Measurements from ENCODE around the gene LIF. TPM values are rescaled to one million over a fixed set of nuclear protein-coding genes. Genes with fewer than 3 reads are reported as not detected.

Gene LIF
- total RNA-seq, 5 donors from 2014 or later (not counting 1 experiment from before 2014, with no cell fraction given) = 0.26 to 3.3 (median 1.4) TPM

- peaks cover 4 to 18% of the 10 kb centered on the region in 2 experiments for H3K4me1 ChIP-seq (ENCODE audit: control insufficient read depth in 1 of 2, extremely low read depth in 1 of 2, insufficient read depth in 2 of 2, low read length in 2 of 2)
- CTCF ChIA-PET = no interaction called here
- no peak overlapping the region for H3K4me3 Mint-ChIP-seq
- H3K27ac ChIP-seq (ENCODE audit: low read length) = no peak overlapping the region
- H3K36me3 ChIP-seq (ENCODE audit: control insufficient read depth in 2 of 2, extremely low read depth in 1 of 2, insufficient read depth in 1 of 2, low read length in 1 of 2) = no peaks in the 10 kb centered on the region
- ATAC-seq (replicated peaks in 1 of 4) (no peak), DNase-seq (no peak)
- no CpG with 5 or more reads among the region's 1 CpG for WGBS (ENCODE audit: insufficient coverage)
- no peak overlapping the region for H3K4me3 ChIP-seq (ENCODE audit: control insufficient read depth in 1 of 2, extremely low read depth in 1 of 2, low read length in 1 of 2)
- H3K9me3 ChIP-seq = no peaks in the 10 kb centered on the region
- no peaks in the 10 kb centered on the region for H3K27me3 Mint-ChIP-seq
- H3K4me1 Mint-ChIP-seq = peaks cover 36 to 71% (median 52%) of the 10 kb centered on the region in 3 donors
- POLR2A ChIA-PET = no interaction called here
- no peaks in the 10 kb centered on the region for H3K9me3 Mint-ChIP-seq
- H3K27me3 ChIP-seq (replicated peaks in 1 of 2; ENCODE audit: control insufficient read depth in 2 of 2, extremely low read depth in 1 of 2, insufficient read depth in 2 of 2, low read length in 1 of 2) = peaks cover 0 to 3% of the 10 kb centered on the region in 2 experiments
- H3K36me3 Mint-ChIP-seq = no peaks in the 10 kb centered on the region
- H3K27ac Mint-ChIP-seq = no peak overlapping the region
Measured at GRCh38 chr22:30190574-30190973, 56.0 kb downstream of the LIF start.

Other genes with a start within 250 kb of the LIF start
- gene HORMAD2, start 166.3 kb downstream of the LIF start, total RNA-seq = not detected
- gene OSM, start 20.1 kb upstream of the LIF start, total RNA-seq = 10 to 100 TPM in 2 of 5 donors, 1 to 10 TPM in 3; 5.9 to 16.5 (median 7.4) TPM
- gene CASTOR1, start 42.7 kb upstream of the LIF start, total RNA-seq = 10 to 100 TPM; 12.8 to 21.9 (median 16.1) TPM
- gene TBC1D10A, start 80.2 kb upstream of the LIF start, total RNA-seq = 10 to 100 TPM; 56.2 to 84.3 (median 82.3) TPM
- gene SF3A1, start 110.1 kb upstream of the LIF start, total RNA-seq = 100 to 1,000 TPM; 272 to 323 (median 292) TPM
- 10 to 100 TPM in 1 of 5 donors, 1 to 10 TPM in 4; 4.6 to 10.9 (median 5.1) TPM for gene CCDC157, start 110.2 kb upstream of the LIF start, total RNA-seq
- gene RNF215, start 140.7 kb upstream of the LIF start, total RNA-seq = 1 to 10 TPM; 6.2 to 8.4 (median 6.3) TPM
- gene SEC14L2, start 150.3 kb upstream of the LIF start, total RNA-seq = 10 to 100 TPM; 10.9 to 87.9 (median 15.8) TPM
- 10 to 100 TPM; 22.7 to 59.2 (median 29.4) TPM for gene MTFP1, start 179.0 kb upstream of the LIF start, total RNA-seq
- not detected for gene SEC14L3, start 225.3 kb upstream of the LIF start, total RNA-seq

All from T-cell (primary cell).